SH-SY5Y (cell line): Measurements from ENCODE around the gene HHIP.

Source experiments
- GATA2 ChIP-seq: IDR thresholded peaks from 2 replicates; pipeline ENCODE4 v1.6.1; 2011; ENCODE audit warnings: mild to moderate bottlenecking, low read depth, low read length
- GATA3 ChIP-seq: IDR thresholded peaks from 2 replicates; pipeline ENCODE4 v1.6.1; 2011; ENCODE audit warnings: low read depth, mild to moderate bottlenecking, low read length, moderate library complexity

DNA sequence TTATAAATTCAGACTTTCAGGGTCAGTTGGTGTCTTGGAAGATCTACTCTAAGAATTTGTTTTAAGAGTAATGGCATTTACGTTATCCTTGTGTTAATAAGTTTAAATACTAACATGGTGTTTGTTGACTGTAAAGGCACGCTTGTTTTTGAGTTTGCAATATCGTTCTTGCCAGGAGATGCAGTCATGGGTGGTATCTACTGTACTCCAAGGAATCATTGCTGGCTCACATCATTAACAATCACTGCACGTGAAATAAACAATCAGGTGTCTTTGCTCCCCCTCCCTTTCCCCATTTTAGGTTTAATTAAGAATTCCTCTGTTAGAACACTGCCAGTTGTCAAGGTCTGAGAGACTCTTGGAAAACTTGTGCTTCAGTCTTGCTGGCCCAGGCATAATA, 1.6 kb downstream of the HHIP start:
- TF ChIP-seq GATA3 = no peak
- no peak for TF ChIP-seq GATA2
